ENCODE measurements around the gene INPP5A.

DNA sequence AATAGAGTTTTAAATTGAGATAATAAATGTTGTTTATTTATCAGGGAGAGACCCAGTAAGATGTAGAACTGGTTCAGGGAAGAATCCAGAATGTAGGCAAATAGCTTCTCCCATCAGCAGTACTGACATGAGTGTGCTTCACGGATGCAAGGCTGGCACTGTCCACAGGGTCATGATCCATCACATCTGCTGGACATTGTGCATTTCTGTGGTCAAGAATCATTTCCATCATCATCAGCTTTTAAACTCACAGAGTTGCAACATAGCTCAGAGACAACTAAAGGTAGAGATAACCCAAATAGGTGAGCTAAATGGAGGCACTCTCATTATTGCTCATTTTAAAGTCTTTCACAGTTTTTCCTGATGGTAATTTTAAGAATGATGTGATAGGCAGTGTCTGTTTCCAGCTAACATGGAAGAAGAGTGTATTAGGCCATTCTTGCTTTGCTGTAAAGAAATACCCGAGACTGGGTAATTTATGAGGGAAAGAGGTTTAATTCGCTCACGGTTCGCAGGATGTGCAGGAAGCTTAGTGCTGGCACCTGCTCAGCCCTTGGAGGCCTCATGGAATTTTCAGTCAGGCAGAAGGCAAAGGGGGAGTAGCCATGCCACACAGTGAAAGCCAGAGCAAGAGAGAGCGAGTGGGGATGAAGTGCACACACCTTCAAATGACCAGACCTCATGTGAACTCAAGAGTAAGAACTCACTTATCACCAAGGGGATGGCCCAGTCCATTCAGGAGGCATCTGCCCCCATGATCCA, 80.8 kb downstream of the INPP5A start:
- TF ChIP-seq POLR2A (IDR thresholded peaks at IDR 0.05) (no peak), POLR2AphosphoS5 (IDR thresholded peaks at IDR 0.05) (no peak)
- TF ChIP-seq, protein P1, sequence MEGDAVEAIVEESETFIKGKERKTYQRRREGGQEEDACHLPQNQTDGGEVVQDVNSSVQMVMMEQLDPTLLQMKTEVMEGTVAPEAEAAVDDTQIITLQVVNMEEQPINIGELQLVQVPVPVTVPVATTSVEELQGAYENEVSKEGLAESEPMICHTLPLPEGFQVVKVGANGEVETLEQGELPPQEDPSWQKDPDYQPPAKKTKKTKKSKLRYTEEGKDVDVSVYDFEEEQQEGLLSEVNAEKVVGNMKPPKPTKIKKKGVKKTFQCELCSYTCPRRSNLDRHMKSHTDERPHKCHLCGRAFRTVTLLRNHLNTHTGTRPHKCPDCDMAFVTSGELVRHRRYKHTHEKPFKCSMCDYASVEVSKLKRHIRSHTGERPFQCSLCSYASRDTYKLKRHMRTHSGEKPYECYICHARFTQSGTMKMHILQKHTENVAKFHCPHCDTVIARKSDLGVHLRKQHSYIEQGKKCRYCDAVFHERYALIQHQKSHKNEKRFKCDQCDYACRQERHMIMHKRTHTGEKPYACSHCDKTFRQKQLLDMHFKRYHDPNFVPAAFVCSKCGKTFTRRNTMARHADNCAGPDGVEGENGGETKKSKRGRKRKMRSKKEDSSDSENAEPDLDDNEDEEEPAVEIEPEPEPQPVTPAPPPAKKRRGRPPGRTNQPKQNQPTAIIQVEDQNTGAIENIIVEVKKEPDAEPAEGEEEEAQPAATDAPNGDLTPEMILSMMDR (IDR thresholded peaks at IDR 0.05), result no peak
